ENCODE data around the gene TMEM100. TPM values are rescaled to one million over a fixed set of nuclear protein-coding genes. Genes with fewer than 3 reads are reported as not detected.
A peak's percentile ranks its signal among the peaks of the same experiment; 100 is the strongest.

The TMEM100 gene
- total and polyA plus RNA-seq, 2 donors (not counting 1 experiment from before 2014, with no cell fraction given), result not detected

- Histone ChIP-seq H3K9me3 (ENCODE audit: control extremely low read depth in 1 of 3, control insufficient read depth in 2 of 3, insufficient read depth in 1 of 3, low read length in 2 of 3) (no peaks in the 10 kb centered on the region), H2AFZ (ENCODE audit: insufficient read depth, low read depth, low read length, poor library complexity, severe bottlenecking) (peak overlapping the region; percentile 2), H4K20me1 (ENCODE audit: control insufficient read depth, insufficient read depth, low read length, poor library complexity, severe bottlenecking) (no peaks in the 10 kb centered on the region), H3K4me1 (ENCODE audit: control insufficient read depth in 2 of 2, insufficient read depth in 2 of 2, low read length in 2 of 2) (peaks cover 0 to 5% of the 10 kb centered on the region in 2 donors), H3K79me2 (ENCODE audit: control insufficient read depth, insufficient read depth, low read length) (no peaks in the 10 kb centered on the region), H3K4me3 (ENCODE audit: control extremely low read depth in 1 of 5, extremely low read depth in 1 of 5, insufficient read depth in 1 of 5, low read depth in 2 of 5, low read length in 4 of 5) (no peak overlapping the region), H3K27me3 (replicated peaks in 1 of 4; ENCODE audit: control extremely low read depth in 1 of 4, control insufficient read depth in 3 of 4, insufficient read depth in 4 of 4, low read length in 3 of 4) (peaks cover 0 to 13% (median 5%) of the 10 kb centered on the region in 4 experiments), H3K4me2 (replicated peaks; ENCODE audit: low read depth, low read length, poor library complexity, severe bottlenecking) (no peak overlapping the region), H3K9ac (ENCODE audit: low read length) (no peak overlapping the region), H3K36me3 (replicated peaks in 1 of 2; ENCODE audit: control extremely low read depth in 1 of 2, control insufficient read depth in 1 of 2, extremely low read depth in 1 of 2, insufficient read depth in 2 of 2, low read length in 1 of 2) (no peaks in the 10 kb centered on the region), H3K27ac (ENCODE audit: low read length in 2 of 2) (no peak overlapping the region)
- POLR2A ChIA-PET, result no interaction called here
- Mint-ChIP-seq H3K9me3 (ENCODE audit: insufficient read depth) (no peaks in the 10 kb centered on the region), H3K27me3 (peaks cover 35% of the 10 kb centered on the region), H3K4me1 (peaks cover 4% of the 10 kb centered on the region), H3K4me3 (no peak overlapping the region), H3K27ac (no peak overlapping the region)
- no peak for ATAC-seq (ENCODE audit: low read depth)
- WGBS (ENCODE audit: insufficient coverage), result 90% methylated on average over 2 of the region's 5 CpGs
- CTCF ChIA-PET, result interaction anchor here (0.9 to 9.8 kb wide), 7 partner anchors 10 to 196 kb away, joined by 3 to 166 read pairs (median 5); no protein-coding TSS in a partner anchor
- no peak for TF ChIP-seq EZH2 (IDR thresholded peaks at IDR 0.05; ENCODE audit: borderline replicate concordance, insufficient read depth, low read depth, low read length, poor library complexity, severe bottlenecking)
- TF ChIP-seq CTCF (IDR thresholded peaks at IDR 0.05), result no peak
- DNase-seq, result no peak
- intact Hi-C loops (cut with micrococcal nuclease), result no loop called here
Observed at GRCh38 chr17:55722016-55722736, 488 bp downstream of the TMEM100 start.

All from B cell (primary cell).